A673 (cell line): ENCODE measurements around the gene HSPA6.
"Not testable (repeated sequence)": the region's sequence is repeated elsewhere in the genome, so short reads cannot be mapped to it uniquely, and the experiment has no call there.

ENCODE experiments used
- CTCF ChIP-seq: fragments of 300-800, 200-600 bp; sonication (generic); conservative IDR thresholded peaks from 2 replicates; pipeline ENCODE4 v1.5.1; 2017; ENCODE audit warnings: low read depth, mild to moderate bottlenecking, antibody characterized with exemption, low read length, moderate library complexity, mixed read lengths
- EZH2 ChIP-seq: fragments of 200-600 bp; sonication (generic); IDR thresholded peaks from 2 replicates; pipeline ENCODE4 v1.6.1; 2017; ENCODE audit warnings: borderline replicate concordance, low read depth, mild to moderate bottlenecking, mixed read lengths, antibody characterized with exemption, low read length; ENCODE audit not compliant: poor library complexity, severe bottlenecking

- not testable (repeated sequence) for TF ChIP-seq CTCF, EZH2
These were observed 5.2 kb downstream of the HSPA6 start for GRCh38 chr1:161529463-161530104.
